MM.1S (cell line): ENCODE measurements around the gene TNXB.

ENCODE experiments used
- EZH2 ChIP-seq: fragments of 300-600 bp; sonication (generic); optimal IDR thresholded peaks from 2 replicates; pipeline ENCODE3; 2017; ENCODE audit warnings: low read depth, mild to moderate bottlenecking, antibody characterized with exemption, low read length, mixed read lengths
- EZH2phosphoT487 ChIP-seq: fragments of 300-600 bp; sonication (generic); IDR thresholded peaks from 2 replicates; pipeline ENCODE4 v1.6.1; 2018; ENCODE audit warnings: antibody characterized with exemption, low read length
- TF ChIP-seq, protein P1 (sequence below): fragments of 300-600 bp; sonication (generic); IDR thresholded peaks from 2 replicates; pipeline ENCODE4 v1.5.1; 2016; ENCODE audit warnings: antibody characterized with exemption, low read length, mixed read lengths

DNA sequence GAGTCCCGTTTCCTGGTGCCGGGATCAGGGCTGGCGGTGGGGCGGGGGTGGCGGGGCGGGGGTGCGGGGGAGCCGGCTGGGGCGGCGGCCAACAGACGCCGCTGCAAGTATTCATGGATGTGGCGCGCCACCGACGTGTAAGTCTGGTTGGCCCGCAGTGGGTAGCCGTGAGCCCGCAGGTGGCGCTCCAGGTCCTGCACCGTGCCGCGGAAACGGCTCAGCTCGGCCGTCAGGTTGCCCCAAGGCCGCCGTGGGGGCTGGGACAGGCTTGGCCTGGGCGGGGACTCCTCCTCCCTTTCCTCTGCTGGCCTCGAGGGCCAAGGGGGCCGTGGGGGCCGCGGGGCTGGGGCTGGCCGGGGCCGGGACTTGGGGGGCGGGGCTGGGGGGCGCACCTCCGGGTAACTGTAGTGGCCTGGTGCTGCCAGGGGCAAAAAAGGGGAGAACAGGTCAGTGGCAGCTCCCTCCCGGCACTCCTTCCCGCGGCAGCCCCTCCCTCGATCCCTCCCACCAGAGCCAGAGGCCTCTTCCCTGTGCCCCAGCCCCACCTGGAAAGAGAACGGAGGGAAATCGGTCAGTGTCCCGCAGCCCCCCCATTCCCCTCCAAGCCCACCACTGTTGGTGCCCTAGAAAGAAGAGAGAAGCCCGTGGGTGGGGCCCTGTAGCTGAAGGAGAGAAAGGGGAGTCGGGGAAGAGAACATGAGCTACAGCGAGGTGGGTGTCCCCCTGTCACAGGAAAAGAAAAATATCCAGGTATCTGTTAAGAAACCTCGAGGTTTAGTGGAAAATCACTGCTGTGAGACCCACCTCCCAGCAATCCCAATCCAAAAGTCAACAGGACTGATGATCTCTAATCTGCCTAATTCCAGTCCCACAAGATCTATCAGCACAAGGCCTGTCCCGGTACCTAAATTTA lies 21.3 kb downstream of the TNXB start:
- TF ChIP-seq, protein P1, sequence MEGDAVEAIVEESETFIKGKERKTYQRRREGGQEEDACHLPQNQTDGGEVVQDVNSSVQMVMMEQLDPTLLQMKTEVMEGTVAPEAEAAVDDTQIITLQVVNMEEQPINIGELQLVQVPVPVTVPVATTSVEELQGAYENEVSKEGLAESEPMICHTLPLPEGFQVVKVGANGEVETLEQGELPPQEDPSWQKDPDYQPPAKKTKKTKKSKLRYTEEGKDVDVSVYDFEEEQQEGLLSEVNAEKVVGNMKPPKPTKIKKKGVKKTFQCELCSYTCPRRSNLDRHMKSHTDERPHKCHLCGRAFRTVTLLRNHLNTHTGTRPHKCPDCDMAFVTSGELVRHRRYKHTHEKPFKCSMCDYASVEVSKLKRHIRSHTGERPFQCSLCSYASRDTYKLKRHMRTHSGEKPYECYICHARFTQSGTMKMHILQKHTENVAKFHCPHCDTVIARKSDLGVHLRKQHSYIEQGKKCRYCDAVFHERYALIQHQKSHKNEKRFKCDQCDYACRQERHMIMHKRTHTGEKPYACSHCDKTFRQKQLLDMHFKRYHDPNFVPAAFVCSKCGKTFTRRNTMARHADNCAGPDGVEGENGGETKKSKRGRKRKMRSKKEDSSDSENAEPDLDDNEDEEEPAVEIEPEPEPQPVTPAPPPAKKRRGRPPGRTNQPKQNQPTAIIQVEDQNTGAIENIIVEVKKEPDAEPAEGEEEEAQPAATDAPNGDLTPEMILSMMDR = peak; percentile 22
- TF ChIP-seq EZH2 (no peak), EZH2phosphoT487 (no peak)
